Measurements from ENCODE around the gene NOL4L.

Gene NOL4L

GRCh38 chr20:32538526-32538939, 46.6 kb downstream of the NOL4L start:
- DNase-seq, result peak; percentile 74

- DNase-seq, result peak; percentile 41
Measured at GRCh38 chr20:32537657-32538525, 47.2 kb downstream of the NOL4L start.

GRCh38 chr20:32536851-32537656, 48.1 kb downstream of the NOL4L start:
- peak; percentile 83 for DNase-seq

GRCh38 chr20:32535953-32536823, 48.9 kb downstream of the NOL4L start:
- DNase-seq, result peak; percentile 89

GRCh38 chr20:32535316-32535952, 49.7 kb downstream of the NOL4L start:
- peak; percentile 47 for DNase-seq

GRCh38 chr20:32534661-32535240, 50.4 kb downstream of the NOL4L start:
- DNase-seq, result peak; percentile 84

GRCh38 chr20:32533732-32534131, 51.4 kb downstream of the NOL4L start:
- no peak for DNase-seq

- DNase-seq, result no peak
Measured at GRCh38 chr20:32532246-32532645, 52.9 kb downstream of the NOL4L start.

- DNase-seq, result no peak
Measured at GRCh38 chr20:32528905-32529670, 56.0 kb downstream of the NOL4L start.

- DNase-seq, result peak; percentile 56
Measured at GRCh38 chr20:32528171-32528891, 56.8 kb downstream of the NOL4L start.

- peak; percentile 56 for DNase-seq
Measured at GRCh38 chr20:32527447-32528055, 57.6 kb downstream of the NOL4L start.

- DNase-seq, result peak; percentile 31
Measured at GRCh38 chr20:32527052-32527446, 58.1 kb downstream of the NOL4L start.

GRCh38 chr20:32526541-32526940, 58.6 kb downstream of the NOL4L start:
- no peak for DNase-seq

- DNase-seq, result no peak
Measured at GRCh38 chr20:32526125-32526524, 59.0 kb downstream of the NOL4L start.

GRCh38 chr20:32524829-32525501, 60.2 kb downstream of the NOL4L start:
- DNase-seq, result no peak

GRCh38 chr20:32523613-32524213, 61.4 kb downstream of the NOL4L start:
- no peak for DNase-seq

GRCh38 chr20:32522776-32523612, 62.1 kb downstream of the NOL4L start:
- DNase-seq, result peak; percentile 55

GRCh38 chr20:32522526-32522775, 62.7 kb downstream of the NOL4L start:
- DNase-seq, result no peak
